ENCODE results near the gene MYOF.
A peak's percentile ranks its signal among the peaks of the same experiment; 100 is the strongest.
"Not testable (repeated sequence)": the region's sequence is repeated elsewhere in the genome, so short reads cannot be mapped to it uniquely, and the experiment has no call there.

The MYOF gene

DNA sequence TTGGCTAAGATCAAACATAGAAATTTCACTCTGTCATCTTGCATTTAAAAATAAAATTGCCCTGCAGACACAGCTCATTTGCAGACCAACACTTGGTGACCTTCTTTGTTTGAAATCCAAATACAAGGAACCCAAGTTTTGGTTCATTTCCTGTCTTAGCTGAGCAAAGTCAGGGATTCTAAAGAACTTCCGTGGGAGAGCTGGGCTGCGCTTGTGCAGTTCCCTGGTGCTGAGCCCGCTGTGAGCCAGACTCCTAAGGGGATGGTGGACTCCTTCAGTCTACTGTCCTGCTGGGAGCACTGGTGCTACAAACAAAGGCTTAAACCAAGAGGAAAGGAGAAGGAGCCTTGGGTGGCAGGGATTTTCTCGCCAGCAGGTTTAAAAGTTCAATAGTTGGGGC lies 60.0 kb downstream of the MYOF start:
- no peak for DNase-seq

GRCh38 chr10:93420944-93421825 lies 60.9 kb downstream of the MYOF start:
- DNase-seq = no peak

DNA sequence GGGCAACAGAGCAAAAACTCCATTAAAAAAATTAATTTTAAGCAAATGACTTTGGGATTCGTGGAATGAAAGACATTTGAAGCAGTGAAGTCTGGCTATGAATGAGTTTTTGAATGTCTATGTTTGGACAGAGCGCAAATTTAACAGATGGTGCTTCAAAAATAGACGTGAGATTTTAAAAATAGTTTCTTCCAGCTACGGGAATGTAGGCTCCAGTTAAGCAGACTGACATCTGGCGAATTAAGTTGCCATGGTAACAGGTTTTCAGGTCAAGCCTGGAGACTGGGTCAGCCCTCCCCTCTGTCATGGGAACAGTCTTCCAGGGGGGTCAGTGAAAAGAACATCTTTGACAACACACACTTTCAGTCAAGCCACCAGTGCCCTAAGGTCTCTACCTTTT lies 62.0 kb downstream of the MYOF start:
- no peak for DNase-seq

DNA sequence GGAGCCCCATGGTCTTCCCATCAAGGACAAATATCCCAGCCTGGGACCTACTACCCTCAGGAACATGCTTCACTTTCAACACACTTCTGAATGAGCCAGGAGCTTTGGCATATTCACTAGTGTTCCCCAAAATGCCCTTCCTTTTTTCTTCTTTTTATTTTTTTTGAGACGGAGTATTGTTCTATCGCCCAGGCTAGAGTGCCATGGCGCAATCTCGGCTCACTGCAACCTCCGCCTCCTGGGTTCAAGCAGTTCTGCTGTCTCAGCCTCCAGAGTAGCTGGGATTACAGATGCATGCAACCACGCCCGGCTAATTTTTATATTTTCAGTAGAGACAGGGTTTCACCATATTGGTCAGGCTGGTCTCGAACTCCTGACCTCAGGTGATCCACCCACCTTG lies 63.1 kb downstream of the MYOF start:
- not testable (repeated sequence) for DNase-seq

DNA sequence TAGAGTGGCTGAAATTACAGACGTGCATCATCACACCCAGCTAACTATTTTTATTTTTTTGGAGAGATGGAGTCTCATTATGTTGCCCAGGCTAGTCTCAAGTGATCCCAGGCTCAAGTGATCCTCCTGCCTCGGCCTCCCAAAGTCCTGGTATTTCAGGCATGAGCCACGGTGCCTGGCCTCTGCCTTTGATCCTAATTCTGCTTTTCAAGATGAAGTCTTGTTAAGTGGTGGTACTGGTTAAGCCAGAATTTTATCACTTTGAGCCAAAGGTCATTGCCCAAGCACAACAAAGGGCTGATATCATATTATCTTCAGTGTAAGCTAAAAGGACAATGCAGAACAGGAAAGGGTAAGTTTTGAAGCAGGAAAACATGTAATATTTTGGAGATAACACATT lies 64.2 kb downstream of the MYOF start:
- DNase-seq = no peak

DNA sequence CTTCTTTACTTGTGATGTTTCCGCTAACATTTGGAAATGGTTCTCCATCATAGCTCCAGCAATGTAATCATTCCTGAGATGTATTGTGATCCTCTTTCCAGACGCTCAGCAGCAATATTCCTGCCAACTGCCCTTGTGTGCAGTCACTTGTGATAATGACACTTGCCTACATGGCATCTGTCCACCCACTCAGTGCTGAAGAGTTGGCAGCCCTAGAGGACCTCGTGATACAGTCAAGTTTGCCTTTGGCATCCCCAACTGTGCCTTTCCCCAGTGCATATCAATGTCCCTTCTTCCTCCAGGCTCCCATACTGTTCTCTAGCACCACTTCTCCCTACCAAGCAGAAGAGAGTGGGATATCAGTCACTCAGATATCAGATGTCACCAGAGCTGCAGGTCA lies 64.9 kb downstream of the MYOF start:
- no peak for DNase-seq

DNA sequence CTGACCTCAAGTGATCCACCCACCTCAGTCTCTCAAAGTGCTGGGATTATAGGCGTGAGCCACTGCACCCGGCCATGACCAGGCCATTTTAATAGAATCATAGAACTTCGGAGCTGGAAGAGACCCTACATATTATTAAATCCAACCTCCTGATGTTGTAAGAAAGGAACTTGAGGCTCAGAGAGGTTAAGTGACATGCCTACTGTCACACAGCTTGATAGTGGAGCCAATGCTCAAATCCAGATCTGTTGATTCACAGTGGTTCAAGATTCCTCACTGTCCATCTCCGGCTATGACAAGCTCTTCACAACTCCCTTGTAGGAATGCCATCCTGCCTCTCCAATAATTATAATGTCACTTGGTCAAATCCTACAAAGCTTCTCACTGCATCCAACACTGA lies 65.3 kb downstream of the MYOF start:
- DNase-seq = no peak

GRCh38 chr10:93415693-93416092 lies 66.4 kb downstream of the MYOF start:
- DNase-seq = no peak

DNA sequence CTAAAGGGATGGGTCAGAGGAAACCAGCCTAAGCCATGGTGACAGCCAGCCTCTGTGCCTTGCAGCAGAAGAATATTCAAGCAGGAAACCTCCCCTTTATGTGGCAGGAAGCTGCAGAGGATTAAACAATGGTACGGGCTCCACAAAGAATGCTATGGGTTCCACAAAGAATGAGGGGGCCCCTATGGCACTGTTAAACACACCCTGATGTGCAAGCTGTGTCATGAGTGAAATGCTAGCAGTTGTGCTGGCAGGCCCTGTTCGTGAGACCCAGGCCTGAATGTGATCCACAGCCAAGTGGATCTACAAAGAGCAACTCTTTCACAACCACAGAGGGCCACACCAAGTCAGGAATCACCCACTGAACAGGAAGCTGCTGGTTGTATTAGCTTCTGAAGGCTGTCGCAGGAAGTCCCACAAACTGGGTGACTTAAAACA lies 68.9 kb downstream of the MYOF start:
- DNase-seq = peak; percentile 48

GRCh38 chr10:93412801-93413200 lies 69.3 kb downstream of the MYOF start:
- DNase-seq = no peak

- no peak for DNase-seq
Observed at GRCh38 chr10:93410697-93411348, 71.3 kb downstream of the MYOF start.

- DNase-seq = no peak
Observed at GRCh38 chr10:93408783-93409182, 73.4 kb downstream of the MYOF start.

DNA sequence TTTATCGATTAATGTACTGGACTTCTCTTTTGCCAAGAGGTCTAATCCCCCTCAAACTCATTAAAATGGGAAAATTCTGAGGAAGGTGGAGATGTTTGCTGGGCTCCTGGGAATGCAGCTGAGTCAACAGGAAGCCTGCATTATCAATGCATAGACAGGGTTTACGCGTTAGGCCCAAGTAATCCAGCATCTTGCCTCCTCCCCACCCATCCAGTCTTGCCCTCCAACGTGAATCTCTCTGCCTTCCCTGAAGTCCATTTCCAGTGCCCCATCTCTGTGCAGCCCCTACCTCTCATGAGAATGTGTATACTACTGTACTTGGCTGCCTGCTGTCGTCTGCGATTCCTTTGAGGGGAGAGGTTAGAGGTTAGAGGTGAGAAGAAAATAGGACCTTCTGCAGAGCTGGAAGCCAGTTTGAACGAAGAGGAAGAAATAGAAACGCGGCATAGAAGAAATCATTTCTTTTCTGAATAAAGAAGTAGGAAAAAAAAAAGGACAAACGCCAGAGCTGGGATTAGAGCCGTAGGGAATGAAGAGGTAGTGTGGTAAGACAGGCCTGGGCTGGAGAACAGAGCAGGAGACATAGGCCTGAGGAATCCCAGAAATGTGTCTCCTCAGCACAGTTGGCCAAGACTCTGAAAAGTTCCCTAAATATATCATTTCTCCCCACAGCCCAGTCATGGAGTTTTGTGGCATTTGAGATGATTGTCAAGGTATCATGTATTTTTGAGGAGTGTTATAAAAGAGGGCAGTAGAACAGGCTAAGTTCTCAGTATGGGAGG lies 75.6 kb downstream of the MYOF start:
- no peak for DNase-seq

DNA sequence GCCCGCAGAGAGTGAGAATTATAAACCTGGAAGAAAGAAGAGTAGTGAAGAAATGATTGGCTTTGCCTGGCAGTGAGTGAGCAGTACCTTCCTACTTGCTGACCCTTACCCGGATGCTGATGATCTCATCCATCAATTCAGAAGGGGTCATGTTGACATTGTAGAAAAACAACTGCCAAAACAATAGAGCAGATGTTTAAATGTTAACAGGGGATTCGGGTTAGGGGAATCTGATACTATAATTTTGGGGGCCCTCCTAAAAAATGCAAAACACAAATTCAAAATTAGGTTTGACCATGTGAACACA lies 78.1 kb downstream of the MYOF start:
- no peak for DNase-seq

DNA sequence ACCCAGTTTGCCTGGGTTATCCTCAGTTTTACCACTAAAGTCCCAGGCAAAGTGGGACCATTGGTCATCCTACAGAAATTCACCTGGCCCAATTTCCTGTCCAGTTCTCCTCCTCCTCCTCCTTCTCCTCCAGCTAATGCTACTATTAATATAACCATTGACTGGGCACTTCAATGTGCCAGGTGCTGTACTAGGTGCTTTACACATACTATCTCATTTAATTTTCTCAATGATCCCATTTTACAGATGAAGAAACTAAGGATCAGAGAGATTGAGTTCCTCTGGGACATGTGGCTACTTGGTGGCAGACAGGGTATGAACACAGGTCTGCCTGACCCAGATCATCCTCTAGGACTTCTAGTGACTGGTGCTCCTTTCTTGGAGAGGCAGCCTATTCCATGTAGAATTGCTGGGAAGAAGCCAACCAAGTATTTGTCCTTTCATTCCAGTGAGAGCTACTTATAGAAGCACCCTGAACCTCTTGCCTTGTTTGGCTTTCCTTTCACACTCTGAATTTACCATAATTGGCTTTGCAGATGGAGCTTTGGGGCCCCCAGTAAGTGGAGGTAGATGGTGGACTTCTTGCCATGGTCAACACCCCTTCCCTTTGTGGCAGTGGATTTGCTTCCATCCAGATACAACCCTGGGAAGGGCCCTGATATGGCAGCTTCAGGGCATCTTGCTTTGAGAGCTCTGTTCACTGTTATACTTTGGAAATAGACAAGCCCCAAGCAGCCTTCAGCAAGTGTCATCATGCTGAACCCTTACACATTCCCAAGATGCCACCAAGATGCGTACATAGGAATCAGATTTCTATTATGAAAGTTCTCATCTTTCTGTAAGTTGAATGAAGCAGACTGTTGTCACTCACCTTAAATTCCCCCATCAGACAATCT lies 78.7 kb downstream of the MYOF start:
- no peak for DNase-seq

DNA sequence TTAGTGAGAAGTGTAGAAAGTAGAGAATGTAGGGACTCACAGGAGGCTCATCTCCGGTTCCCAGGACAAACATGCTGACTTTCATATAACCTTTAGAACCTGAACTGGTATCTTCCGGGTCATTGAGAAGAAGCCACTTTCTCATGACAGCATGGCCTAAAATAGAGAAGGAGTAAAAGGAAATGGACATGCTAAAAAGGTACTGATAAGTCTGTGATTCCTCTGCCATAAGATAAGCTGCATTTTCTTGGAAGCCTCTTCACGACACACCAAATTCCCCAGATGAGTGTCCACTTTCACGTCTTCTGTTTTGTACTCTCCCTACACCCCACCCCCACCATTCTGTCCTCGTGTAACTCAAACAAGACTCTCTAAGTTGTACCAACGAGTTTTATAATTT lies 79.9 kb downstream of the MYOF start:
- DNase-seq = no peak

DNA sequence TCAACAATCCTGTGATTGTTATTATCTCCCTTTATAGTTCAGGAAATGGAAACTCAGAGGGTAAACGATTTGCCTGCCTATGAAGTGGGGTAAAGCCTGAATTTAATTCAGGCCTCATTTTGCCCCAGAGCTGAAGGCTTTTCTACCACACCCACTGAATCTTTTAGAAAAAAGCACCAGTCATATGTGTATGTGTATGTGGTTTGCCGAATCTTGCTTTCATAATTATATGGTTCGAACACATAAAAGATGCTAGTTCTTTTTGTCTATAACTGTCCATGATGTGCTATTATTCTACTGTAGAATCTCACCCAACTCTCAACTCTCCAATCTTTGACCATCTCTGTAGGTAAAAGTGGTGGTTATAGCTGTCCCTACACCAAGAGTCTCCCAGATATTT lies 83.6 kb downstream of the MYOF start:
- DNase-seq = no peak

DNA sequence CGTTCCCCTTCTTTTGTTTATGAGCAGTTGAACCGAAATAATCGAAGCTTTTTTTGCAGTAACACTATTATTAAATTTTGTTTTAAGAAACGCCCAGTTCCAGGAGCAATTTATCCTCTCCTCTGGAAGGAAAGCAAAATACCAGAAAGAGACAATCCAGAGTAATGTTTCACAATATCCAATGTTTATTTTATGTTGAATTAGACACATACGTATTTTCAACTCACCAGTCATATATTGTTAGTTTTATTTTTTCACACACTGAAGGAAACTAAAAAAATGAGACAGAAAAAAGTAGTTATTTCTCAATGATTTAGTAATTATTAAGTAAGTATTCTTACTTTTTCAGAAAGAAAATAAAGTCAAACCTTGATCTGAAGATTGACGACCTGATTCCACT lies 85.1 kb downstream of the MYOF start:
- DNase-seq = no peak

GRCh38 chr10:93393211-93393610 lies 88.9 kb downstream of the MYOF start:
- no peak for DNase-seq

DNA sequence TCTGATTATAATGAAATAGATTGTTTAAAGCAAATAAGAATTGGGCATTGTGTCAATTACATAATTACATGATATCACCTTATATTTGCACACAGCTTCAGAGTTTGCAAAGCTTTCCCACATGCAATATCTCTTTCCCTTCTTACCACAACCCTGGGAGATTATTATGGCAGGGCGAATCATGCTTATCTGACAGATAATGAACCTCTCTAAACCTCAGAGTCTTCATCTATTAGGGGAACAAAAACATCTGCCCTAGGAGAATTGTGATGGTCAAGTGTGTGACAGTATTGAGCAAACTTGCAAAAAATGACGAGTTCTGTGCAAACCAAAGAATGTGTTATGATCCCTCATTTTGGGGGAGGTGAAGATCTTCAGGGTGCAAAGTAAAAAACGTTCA lies 90.0 kb downstream of the MYOF start:
- no peak for DNase-seq

DNA sequence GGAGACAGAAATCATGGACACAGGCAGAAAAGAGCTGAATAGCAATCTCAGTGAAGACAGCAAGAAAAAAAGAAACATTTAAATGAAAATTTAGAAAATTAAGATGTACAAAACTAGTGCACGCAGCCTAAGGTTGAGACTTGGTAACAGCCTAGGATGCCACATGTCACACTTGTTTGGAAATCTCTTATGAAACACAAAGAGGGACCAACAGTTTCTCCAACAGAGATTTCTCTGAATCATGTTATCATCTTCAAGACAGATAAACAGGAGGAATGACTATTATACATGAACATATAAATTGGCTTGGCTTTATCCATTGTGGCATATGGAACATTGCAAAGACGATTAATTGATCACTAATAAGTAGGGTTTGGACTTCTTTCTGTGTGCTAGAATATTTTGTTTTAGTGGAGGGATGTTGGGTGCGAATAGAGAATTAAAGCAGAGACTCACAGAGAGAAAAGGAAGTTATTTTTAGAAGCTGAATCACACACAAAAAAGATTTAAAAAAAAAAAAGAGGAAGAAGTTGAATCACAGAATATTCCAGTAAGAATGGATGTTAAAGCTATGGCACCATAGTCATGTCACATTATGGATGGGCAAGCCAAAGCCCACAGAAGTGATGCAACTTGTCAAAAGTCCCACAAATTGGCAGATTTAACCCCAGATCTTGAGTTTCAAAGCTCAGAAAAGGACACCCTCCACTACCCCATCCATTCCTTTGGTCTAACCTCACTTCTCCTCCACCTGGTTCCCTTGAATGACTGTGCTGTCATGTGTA lies 91.6 kb downstream of the MYOF start:
- DNase-seq = no peak
